ENCODE results near the gene NFASC.

The NFASC gene

DNA sequence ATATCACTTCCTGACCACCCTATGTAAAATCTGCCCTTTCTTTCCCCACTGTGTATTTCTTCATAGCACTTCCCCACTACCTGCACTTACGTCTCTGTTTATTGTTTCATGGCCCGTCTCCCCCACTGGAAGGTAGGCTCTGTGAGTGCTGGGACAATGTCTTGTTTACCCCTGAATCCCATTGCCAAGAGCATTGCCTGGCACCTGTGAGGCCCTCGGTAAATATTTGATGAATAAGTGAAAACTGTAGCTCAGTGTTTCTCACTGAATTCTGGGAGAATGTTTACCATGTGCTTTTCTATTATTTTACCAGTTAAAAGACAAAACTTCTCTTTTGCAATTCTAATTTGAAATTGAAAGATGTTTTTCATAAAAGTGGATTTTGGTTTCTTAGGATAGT is 11.8 kb downstream of the NFASC start:
- no peaks in the 10 kb centered on the region for H3K4me1 ChIP-seq (ENCODE audit: control insufficient read depth, insufficient read depth, low read length)
- ChIA-PET CTCF (interaction anchor here (1.2 to 2.2 kb wide), 2 partner anchors 59 to 60 kb away, joined by 3 to 5 read pairs; no protein-coding TSS in a partner anchor), POLR2A (interaction anchor here (0.5 kb wide), 1 partner anchor 346 kb away, joined by 5 read pairs; no protein-coding TSS in a partner anchor)
- no peaks in the 10 kb centered on the region for H3K36me3 ChIP-seq (ENCODE audit: control insufficient read depth in 2 of 2, insufficient read depth in 1 of 2, low read length in 2 of 2)
- no peak overlapping the region for H3K27ac ChIP-seq (ENCODE audit: extremely low read depth, low read depth, low read length)
- TF ChIP-seq MEIS1 (CRISPR knock-in tag; IDR thresholded peaks at IDR 0.05; ENCODE audit: borderline replicate concordance) (no peak), SP3 (tag by site-specific recombination; IDR thresholded peaks at IDR 0.05) (no peak), ZNF341 (tag by site-specific recombination; IDR thresholded peaks at IDR 0.05; ENCODE audit: low read depth) (no peak)
- TF ChIP-seq, protein P1, sequence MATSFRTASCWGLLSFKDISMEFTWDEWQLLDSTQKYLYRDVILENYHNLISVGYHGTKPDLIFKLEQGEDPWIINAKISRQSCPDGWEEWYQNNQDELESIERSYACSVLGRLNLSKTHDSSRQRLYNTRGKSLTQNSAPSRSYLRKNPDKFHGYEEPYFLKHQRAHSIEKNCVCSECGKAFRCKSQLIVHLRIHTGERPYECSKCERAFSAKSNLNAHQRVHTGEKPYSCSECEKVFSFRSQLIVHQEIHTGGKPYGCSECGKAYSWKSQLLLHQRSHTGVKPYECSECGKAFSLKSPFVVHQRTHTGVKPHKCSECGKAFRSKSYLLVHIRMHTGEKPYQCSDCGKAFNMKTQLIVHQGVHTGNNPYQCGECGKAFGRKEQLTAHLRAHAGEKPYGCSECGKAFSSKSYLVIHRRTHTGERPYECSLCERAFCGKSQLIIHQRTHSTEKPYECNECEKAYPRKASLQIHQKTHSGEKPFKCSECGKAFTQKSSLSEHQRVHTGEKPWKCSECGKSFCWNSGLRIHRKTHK (tag by site-specific recombination; IDR thresholded peaks at IDR 0.05): no peak
- H3K4me3 ChIP-seq (ENCODE audit: low read depth, low read length): no peak overlapping the region
- no peaks in the 10 kb centered on the region for H3K9me3 ChIP-seq (ENCODE audit: control insufficient read depth, insufficient read depth, low read depth, low read length)

DNA sequence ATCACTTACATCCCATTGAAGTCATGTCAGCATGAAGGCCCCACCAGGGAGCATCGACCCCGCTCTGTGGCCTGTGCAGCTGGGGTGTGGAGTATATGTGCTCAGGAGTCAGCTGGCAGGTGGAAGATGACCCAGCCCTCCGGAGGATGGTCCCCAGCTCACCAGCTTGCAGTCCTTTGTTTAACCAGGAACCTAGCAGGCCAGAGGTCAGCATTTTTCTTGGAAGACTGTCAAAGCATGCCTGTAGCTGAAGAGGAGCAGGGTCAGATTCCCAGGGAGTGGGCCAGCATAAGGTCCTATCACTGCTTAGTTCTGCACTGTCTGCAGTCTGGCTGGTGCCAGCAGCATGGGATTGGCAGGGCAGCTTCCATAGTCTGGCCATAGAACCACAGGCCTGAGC is 12.7 kb downstream of the NFASC start:
- TF ChIP-seq ZNF677 (tag by site-specific recombination; IDR thresholded peaks at IDR 0.05) (no peak), ZNF473 (tag by site-specific recombination; IDR thresholded peaks at IDR 0.05) (no peak)
- Histone ChIP-seq H3K4me1 (ENCODE audit: control insufficient read depth, insufficient read depth, low read length) (no peaks in the 10 kb centered on the region), H3K4me3 (ENCODE audit: low read depth, low read length) (no peak overlapping the region), H3K27ac (ENCODE audit: extremely low read depth, low read depth, low read length) (no peak overlapping the region), H3K9me3 (ENCODE audit: control insufficient read depth, insufficient read depth, low read depth, low read length) (no peaks in the 10 kb centered on the region), H3K36me3 (ENCODE audit: control insufficient read depth in 2 of 2, insufficient read depth in 1 of 2, low read length in 2 of 2) (no peaks in the 10 kb centered on the region)
- ChIA-PET POLR2A (no interaction called here), CTCF (interaction anchor here (1.2 to 2.2 kb wide), 2 partner anchors 58 to 59 kb away, joined by 3 to 5 read pairs; no protein-coding TSS in a partner anchor)

DNA sequence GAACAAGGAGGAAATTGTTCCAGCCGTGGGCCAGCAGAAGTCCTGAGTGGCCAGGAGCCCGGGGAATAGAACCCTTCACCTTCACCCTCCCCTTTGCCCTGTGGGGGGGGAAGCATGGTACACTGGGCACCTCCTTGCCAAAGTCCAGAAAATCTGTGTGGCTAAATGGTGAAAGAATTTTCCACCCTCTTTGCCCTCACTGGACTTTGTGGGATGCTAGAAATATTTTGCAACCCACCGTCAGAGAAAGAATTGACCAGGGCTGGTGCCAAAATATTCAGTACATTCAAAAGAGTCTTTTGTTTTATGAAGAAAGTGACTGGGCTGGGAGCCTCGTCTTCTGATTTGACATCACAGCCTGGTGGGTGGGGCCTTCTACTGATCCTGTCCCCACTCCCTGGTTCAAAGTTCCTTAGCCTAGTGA is 14.6 kb downstream of the NFASC start:
- Histone ChIP-seq H3K4me1 (ENCODE audit: control insufficient read depth, insufficient read depth, low read length) (peaks cover 10% of the 10 kb centered on the region), H3K4me3 (ENCODE audit: low read depth, low read length) (no peak overlapping the region), H3K27ac (ENCODE audit: extremely low read depth, low read depth, low read length) (no peak overlapping the region), H3K9me3 (ENCODE audit: control insufficient read depth, insufficient read depth, low read depth, low read length) (no peaks in the 10 kb centered on the region), H3K36me3 (ENCODE audit: control insufficient read depth in 2 of 2, insufficient read depth in 1 of 2, low read length in 2 of 2) (no peaks in the 10 kb centered on the region)
- POLR2A ChIA-PET: no interaction called here
- no peak for TF ChIP-seq ZNF626 (tag by site-specific recombination; IDR thresholded peaks at IDR 0.05)
- CTCF ChIA-PET: interaction anchor here (0.6 to 1.5 kb wide), 4 partner anchors 57 to 1958 kb away, joined by 3 to 6 read pairs (median 5); no protein-coding TSS in a partner anchor

DNA sequence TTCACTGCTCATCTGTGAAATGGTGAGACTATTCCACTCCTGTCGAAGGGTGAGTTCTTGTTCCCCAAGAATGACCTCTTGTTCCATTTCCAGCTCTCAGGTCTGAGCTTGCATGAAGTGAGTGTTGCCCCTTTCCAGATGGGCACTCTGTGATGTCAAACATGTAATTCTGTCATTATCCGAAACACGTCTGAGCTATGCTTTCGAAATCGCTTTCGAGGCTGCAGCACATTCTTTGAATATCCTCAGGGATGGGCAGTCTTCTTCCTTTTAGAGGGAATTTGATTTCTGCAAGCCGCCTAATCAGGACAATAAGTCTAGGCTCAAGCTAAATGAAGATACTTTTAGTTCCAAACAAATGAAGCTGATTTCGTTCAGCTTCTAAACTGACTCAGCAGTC is 15.1 kb downstream of the NFASC start:
- Histone ChIP-seq H3K9me3 (ENCODE audit: control insufficient read depth, insufficient read depth, low read depth, low read length) (no peaks in the 10 kb centered on the region), H3K4me3 (ENCODE audit: low read depth, low read length) (no peak overlapping the region), H3K27ac (ENCODE audit: extremely low read depth, low read depth, low read length) (no peak overlapping the region), H3K4me1 (ENCODE audit: control insufficient read depth, insufficient read depth, low read length) (peaks cover 10% of the 10 kb centered on the region), H3K36me3 (ENCODE audit: control insufficient read depth in 2 of 2, insufficient read depth in 1 of 2, low read length in 2 of 2) (no peaks in the 10 kb centered on the region)
- TF ChIP-seq ZNF114 (tag by site-specific recombination; IDR thresholded peaks at IDR 0.05) (no peak), ZNF121 (tag by site-specific recombination; IDR thresholded peaks at IDR 0.05) (no peak), YY2 (tag by site-specific recombination; IDR thresholded peaks at IDR 0.05) (no peak), ZFHX2 (tag by site-specific recombination; conservative IDR thresholded peaks at IDR 0.05) (no peak), ZNF600 (tag by site-specific recombination; IDR thresholded peaks at IDR 0.05) (0 out of 2 replicates have a peak, but pooled peaks have one; percentile 36)
- TF ChIP-seq, protein P2, sequence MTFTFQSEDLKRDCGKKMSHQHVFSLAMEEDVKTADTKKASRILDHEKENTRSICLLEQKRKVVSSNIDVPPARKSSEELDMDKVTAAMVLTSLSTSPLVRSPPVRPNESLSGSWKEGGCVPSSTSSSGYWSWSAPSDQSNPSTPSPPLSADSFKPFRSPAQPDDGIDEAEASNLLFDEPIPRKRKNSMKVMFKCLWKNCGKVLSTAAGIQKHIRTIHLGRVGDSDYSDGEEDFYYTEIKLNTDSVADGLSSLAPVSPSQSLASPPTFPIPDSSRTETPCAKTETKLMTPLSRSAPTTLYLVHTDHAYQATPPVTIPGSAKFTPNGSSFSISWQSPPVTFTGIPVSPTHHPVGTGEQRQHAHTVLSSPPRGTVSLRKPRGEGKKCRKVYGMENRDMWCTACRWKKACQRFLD (tag by site-specific recombination; IDR thresholded peaks at IDR 0.05): no peak
- TF ChIP-seq, protein P3, sequence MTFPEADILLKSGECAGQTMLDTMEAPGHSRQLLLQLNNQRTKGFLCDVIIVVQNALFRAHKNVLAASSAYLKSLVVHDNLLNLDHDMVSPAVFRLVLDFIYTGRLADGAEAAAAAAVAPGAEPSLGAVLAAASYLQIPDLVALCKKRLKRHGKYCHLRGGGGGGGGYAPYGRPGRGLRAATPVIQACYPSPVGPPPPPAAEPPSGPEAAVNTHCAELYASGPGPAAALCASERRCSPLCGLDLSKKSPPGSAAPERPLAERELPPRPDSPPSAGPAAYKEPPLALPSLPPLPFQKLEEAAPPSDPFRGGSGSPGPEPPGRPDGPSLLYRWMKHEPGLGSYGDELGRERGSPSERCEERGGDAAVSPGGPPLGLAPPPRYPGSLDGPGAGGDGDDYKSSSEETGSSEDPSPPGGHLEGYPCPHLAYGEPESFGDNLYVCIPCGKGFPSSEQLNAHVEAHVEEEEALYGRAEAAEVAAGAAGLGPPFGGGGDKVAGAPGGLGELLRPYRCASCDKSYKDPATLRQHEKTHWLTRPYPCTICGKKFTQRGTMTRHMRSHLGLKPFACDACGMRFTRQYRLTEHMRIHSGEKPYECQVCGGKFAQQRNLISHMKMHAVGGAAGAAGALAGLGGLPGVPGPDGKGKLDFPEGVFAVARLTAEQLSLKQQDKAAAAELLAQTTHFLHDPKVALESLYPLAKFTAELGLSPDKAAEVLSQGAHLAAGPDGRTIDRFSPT (tag by site-specific recombination; IDR thresholded peaks at IDR 0.05): no peak
- TF ChIP-seq, protein P4, sequence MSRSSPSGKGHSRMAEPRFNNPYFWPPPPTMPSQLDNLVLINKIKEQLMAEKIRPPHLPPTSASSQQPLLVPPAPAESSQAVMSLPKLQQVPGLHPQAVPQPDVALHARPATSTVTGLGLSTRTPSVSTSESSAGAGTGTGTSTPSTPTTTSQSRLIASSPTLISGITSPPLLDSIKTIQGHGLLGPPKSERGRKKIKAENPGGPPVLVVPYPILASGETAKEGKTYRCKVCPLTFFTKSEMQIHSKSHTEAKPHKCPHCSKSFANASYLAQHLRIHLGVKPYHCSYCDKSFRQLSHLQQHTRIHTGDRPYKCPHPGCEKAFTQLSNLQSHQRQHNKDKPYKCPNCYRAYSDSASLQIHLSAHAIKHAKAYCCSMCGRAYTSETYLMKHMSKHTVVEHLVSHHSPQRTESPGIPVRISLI (tag by site-specific recombination; IDR thresholded peaks at IDR 0.05): no peak
- POLR2A ChIA-PET: no interaction called here
- CTCF ChIA-PET: interaction anchor here (0.6 to 1.5 kb wide), 6 partner anchors 57 to 1958 kb away, joined by 3 to 6 read pairs (median 4); no protein-coding TSS in a partner anchor
